HG03103 (cell line): ENCODE measurements around the gene DDOST.
"Not testable (repeated sequence)": the region's sequence is repeated elsewhere in the genome, so short reads cannot be mapped to it uniquely, and the experiment has no call there.

ENCODE experiments used
- ATAC-seq: cut with Tn5 transposase; IDR thresholded peaks from one replicate; pipeline ENCODE4 v1.9.1; 2021; ENCODE audit warnings: low read depth; ENCODE audit not compliant: unreplicated experiment

DDOST gene

DNA sequence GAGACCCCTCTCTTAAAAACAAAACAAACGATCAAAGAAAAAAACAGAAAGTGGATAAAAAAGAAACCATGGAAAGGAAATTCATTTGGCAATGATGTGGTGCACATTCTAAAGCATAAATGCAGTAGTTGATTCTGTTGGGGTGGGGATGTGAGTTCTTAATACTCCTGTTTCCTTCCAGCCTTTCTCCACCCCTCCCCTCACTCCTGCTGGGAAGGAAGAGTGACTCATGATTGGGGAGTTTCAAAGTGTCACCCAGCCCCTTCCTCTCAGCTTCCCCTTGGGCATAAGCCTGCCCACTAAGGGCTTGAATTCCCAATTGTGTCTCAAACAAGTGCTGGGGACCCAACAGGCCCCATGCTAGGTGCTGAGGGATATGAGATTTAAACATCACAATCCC, 34.6 kb downstream of the DDOST start:
- no peak for ATAC-seq

DNA sequence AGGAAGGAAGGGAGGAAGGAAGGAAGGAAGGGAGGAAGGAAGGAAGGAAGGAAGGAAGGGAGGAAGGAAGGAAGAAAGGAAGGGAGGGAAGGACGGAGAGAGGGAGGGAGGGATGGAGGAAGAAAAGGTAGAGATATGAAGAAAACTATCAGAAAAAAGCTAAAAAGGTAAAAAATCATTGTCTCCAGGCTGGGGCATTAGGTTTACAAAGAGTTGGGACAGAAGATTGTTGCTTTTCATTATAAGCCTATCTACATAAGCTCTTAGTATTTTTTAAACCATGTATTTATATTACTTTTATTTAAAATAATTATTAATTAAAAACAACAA, 35.1 kb downstream of the DDOST start:
- no peak for ATAC-seq

DNA sequence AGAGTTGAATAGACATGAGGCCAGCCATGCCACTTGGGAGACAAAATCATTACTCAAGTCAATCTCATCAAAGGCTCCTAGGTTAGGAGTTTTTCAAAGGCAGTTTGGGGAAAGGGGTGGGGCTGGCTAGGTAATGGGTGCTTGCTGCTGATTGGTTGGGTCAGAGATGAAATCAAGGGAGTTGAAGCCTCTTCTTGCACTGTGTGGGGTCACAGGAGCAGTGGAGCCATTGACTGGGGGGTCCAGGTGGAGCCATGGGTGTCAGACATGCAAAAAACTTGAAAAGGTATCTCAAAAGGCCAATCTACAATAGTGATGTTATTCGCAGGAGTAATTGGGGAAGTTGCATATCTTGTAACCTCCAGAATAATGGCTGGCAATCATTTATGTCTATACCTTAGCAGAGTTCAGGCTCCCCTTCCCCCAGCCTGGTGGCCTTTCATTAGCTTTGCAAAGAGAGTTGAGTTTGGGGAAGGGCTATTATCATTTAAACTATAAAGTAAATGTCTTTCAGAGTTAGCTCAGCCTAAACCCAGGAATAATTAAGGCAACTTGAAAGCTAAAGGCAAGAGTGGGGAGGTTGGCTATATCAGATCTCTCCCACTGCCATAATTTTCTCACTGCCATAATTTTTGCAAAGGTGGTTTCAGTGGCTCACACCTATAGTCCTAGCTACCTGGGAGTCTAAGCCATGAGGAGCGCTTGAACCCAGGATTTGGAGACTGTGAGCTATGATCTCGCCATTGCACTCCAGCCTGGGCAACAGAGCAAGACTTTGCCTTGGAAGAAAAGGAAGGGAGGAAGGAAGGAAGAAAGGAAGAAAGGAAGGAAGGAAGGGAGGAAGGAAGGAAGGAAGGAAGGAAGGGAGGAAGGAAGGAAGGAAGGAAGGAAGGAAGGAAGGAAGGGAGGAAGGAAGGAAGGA, 35.7 kb downstream of the DDOST start:
- ATAC-seq: no peak

DNA sequence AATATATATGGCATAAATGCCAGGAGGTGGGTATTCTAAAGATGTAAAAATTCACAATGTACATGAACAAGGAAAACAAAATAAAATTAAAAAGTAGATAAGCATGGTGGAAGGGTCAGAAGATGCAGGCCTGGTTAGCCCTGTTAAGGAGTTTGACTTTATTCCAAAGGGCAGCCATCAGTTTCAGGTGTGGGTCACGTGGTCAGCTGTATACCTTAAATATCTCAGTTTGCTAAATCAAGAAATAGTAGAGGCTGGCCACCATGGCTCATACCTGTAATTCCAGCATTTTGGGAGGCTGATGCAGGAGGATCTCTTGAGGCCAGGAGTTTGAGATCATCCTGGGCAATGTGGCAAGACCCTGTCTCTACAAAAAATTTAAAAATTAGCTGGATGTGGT, 36.5 kb downstream of the DDOST start:
- no peak for ATAC-seq

DNA sequence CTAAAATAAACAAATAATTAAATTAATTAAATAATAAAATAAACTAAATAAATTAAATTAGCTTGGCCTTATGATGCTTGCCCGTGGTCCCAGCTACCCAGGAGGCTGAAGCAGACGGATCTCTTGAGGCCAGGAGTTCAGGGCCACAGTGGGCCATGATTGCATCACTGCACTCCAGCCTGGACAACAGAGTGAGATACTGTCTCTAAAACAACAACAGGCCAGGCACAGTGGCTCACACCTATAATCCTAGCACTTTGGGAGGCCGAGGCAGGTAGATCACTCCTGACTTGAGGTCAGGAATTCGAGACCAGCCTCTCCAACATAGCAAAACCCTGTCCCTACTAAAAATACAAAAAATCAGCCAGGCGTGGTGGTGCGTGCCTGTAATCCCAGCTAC, 40.2 kb downstream of the DDOST start:
- ATAC-seq: no peak

DNA sequence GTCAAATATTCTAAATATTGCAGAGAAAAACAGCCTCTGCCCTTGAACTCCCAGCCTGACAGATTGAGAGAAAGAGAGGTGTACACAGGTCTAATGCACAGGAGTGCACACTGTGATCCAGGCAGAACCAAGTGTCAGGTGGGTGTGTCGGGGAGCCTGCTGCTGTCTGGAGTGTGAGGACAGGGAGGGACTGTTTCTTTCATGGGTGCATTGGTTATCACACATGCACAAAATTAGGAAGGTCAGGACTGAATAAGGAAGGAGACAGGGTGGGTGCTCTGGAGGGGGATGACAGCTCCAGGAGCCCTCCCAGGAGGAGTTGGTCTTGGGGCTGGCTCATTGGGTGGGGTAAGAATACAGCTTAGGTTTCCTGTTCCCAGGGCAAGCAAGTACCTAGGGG, 41.2 kb downstream of the DDOST start:
- ATAC-seq: no peak

DNA sequence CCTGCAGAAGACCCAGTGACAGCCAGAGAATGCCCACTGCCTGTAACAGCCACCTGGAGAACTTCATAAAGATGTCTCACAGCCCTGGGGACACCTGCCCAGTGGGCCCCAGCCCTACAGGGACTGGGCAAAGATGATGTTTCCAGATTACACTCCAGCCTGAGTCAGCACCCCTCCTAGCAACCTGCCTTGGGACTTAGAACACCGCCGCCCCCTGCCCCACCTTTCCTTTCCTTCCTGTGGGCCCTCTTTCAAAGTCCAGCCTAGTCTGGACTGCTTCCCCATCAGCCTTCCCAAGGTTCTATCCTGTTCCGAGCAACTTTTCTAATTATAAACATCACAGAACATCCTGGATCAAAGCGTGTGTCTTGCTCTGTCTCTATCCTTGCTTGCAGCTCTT, 42.6 kb downstream of the DDOST start:
- no peak for ATAC-seq

DNA sequence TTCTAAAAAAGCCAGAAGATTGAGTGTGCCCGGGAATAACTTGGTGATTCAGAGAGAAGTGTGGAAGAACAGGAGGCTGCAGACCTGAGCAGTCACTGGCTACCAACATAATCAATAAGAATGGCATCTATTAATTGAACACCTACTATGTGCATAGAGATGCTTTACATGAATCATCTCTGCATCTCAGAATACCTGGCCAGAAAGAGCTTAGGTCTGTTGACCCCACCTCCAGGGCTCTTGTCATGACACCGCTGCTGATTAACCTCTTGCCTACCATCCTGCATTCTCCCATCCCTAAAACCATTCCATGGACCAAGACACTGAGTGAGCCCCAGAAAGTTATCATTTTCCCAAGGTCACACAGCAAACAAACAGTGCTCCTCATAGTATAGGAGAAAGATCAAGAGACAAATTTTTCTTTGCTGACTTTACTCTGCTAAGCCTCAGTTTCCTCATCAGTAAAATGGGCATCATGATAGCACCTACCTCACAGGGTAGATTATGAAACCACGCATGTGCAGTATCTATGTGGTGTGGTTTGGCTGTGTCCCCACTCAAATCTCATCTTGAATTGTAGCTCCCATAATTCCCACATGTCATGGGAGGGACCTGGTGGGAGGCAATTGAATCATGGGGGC, 44.2 kb downstream of the DDOST start:
- no peak for ATAC-seq

DNA sequence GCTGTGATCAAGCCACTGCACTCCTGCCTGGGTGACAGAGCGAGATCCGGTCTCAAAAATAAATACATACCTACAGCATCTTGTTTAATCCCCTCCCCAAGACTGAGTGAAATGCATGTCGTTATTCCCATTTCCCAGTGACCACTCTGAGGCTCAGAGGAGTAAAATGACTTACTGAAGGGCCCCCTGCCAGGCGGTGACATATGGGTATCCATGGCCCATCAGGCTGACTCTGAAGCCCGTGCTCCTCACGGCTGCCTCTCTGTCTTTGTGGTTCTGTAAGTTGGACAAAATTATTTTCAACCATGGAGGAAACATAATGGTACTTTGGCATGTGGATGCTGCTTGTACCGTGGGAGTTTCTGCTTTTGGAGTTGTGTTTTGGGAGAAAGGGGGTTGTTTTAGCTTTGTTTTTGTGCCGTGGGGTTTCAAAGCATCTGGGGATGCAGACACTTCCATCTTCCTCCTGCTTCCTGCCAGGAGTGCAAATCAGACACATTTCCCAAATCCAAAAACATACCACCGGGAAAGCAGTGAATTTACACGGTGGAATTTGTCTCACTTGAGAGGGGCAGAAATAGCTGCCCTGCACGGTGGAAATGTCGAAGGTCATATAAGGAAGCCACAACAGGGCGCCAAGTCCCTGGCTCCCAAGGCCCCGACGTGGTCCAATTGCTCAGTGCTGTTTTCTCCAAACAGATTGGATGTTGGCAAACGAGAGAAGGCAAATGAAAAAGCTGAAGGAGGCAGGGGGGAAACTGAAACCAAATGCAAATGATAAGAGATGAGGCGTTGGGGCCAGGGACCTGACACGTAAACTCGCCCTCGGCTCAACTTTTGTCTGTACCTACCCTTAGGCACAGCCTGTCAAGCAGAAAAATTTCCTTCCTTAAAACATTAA, 45.0 kb downstream of the DDOST start:
- no peak for ATAC-seq

DNA sequence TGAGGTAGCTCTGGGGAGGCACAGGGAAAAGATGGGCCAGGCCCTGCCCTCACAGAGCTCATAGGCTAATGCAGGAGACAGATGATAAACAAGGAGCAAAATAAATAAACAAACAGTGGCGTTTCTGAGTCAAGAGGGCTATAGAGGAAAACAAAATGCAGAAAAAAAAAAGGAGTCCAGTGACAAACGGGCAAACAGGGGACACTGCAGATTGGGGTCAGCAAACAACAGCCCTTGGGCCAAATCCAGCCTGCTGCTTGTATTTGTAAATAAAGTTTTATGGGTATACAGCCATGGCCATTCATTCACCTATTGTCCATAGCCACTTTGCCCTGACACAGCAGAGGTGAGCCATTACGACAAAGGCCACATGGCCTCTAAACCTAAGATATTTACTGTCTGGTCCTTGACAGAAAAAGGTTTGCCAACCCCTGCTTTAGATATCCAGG, 47.0 kb downstream of the DDOST start:
- ATAC-seq: no peak

DNA sequence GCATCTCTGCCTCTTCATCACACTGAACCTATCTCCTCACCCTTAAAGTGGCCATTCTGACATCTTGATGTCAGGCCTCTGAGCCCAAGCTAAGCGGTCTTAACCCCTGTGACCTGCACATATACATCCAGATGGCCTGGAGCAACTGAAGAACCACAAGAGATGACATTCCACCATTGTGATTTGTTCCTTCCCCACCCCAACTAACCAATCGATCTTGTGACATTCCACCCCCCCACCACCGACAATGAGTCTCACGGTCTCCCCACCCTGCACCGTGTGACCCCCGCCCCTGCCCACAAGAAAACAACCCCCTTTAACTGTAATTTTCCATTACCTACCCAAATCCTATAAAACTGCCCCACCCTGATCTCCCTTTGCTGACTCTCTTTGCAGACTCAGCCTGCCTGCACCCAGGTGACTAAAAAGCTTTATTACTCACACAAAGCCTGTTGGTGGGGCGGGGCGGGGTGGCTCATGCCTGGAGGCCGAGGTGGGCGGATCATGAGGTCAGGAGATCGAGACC, 48.9 kb downstream of the DDOST start:
- ATAC-seq: no peak

DNA sequence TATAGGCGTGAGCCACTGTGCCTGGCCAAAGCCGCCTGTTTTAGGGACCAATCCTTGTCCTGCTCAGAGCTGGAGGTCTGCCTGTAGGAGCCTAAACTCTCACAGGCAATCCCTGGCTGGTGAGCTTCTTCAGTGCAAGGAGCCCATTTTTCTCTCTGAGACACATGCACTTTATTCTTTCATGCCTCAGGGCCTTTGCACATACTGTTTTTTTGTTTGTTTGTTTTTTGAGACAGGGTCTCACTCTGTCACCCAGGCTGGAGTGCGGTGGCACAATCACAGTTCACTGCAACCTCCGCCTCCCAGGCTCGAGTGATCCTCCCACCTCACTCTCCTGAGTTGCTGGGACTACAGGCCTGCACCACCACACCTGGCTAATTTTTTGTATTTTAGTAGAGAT, 49.5 kb downstream of the DDOST start:
- no peak for ATAC-seq

DNA sequence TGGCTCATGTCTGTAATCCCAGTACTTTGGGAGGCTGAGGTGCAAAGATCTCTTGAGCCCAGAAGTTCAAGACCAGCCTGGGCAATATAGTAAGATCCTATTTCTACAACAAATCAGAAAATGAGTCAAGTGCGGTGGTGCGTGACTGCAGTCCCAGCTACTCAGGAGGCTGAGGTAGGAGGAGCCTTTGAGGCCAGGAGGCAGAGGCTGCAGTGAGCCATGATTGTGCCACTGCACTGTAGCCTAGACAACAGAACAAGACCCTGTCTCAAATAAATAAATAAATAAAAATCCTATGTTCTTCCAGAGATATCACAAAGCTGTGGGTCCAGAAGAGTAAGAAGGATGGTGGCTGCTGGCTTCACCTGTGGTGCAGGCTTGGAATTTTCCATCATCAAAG, 50.2 kb downstream of the DDOST start:
- ATAC-seq: no peak

DNA sequence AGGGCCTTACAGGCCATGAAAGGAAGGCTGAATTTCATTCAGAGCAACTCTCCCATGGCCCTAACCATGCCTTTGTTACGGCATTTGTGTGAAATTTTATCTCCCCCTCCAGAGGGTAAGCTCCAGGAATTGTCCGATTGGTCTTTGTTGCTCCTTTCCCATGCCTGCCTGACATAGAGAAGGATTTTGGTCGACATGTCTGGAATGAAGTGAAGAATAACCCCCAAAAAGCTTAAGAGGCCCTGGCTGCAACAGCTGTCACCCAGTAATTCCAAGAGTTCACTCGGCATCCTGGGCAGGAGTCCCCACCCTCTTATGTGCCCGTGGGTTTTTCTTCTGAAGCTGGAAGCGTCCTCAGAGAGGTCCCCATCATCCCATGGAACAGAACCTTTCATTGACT, 51.6 kb downstream of the DDOST start:
- no peak for ATAC-seq

DNA sequence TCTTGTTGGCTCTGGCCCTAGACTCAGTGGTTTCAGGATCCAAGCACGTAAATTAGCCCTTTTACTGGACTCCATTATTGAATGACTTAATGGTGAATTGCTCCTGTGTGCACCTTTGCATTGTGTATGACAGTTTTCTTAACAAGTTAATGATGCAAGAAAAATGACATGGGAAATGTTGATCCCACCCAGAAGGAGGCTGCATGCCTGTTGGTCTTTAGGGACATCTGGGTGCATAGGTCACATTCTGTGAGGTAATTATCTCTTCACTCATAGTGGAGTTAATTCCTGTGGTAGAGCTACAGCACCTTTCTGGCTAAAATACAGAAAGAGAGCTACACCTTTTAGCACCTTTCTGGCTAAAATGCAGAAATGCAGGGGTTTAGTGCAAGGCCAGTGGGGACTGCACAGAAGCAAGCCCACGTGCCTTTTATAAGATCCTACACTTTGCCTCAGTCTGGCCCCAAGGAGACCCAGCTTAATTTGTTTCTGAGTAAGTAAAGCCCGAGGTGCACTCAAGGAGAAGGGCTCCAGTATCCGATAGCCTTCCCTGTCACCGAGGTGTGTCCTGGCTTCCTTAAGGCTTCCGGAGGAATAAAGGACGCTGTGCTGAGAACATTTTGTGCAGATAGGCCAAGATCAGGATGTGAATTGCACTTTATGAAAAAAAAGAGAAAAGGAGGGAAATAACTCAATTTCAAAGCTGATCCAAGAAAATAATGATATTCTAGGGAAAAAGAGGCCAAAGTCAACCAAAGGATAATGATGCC, 54.2 kb downstream of the DDOST start:
- not testable (repeated sequence) for ATAC-seq

DNA sequence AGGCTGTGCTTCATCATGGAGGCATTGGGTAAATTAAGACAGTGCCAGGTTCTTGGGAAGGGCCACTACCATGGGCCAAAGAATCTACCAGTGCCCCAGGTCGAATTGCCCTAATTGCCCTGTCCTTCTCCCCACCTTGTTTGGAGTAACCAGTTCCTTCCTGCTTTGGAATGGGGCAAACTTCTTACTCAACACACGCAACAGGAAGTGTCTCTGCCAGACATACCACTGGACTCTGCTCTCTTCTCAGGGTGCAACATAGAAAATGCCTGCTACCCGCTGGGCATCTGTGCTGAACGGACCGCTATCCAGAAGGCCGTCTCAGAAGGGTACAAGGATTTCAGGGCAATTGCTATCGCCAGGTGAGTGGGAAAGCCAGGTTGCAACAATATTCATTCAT, 56.5 kb downstream of the DDOST start:
- ATAC-seq: no peak

DNA sequence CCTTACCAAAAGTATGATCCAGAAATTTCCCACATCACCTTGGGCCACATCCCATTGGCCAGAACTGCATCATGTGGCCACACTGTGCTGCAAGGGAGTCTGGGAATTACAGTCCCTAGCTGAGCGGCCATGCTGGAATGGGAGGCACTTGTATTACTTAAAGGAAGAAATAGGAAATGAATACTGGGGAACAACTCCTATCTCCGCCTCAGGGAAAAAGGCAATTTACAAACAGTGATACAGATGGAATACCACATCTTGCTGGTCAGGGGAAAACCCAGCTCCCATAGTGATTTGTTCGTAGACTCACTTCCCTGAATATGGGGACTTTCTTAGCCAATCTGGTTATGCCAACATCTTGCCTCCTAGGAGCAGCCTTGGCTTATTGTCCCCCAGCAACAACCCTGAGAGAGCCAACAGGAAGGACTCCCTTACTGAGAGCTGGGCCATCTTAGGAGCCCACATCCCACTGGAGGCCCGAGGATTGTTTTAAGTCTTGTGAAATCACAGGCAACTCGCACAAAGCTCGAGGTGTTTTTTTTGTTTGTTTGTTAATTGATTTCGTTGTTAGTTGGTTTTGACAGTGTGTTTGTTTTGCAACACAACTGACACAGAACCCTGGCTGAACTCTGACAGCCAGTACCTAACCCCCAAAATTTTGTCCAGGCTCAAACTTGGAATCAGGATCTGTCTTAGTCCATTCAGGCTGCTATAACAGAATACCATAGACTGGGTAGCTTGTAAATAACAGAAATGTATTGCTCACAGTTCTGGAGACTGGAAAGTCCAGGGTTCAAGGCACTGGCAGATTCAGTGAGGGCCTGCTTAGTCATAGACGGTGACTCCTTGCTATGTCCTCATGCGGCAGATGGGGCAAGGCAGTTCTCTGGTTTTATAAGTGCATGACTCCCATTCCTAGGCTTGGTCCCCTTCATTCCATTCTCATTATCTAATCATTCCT, 57.4 kb downstream of the DDOST start:
- ATAC-seq: no peak

DNA sequence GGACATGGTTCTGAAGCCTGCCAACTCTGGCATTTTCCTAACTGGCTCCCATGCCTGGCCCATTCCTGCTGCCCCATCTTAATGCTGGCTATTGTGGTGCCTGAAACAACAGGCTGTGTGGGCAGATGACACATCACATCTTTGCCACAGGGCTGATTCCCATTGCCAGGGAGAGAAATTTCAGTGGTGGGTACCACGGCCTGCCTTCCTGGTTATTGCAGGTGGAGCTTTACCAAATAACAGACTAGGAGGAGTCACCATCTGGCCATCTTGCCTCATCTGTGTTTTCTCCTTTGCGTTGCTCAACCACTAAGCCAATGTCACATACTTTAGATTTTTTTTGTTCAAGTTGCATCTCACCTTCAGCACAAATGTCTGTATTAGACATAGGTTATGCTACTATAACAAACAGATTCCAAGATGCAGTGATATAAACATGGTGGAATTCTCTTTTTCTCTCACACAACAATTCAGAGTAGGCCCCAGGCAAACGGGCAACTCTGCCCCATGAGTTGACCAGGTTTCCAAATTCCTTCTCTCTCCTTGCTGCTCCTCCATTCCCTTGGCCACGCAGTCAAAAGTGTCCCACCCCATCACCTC, 58.2 kb downstream of the DDOST start:
- no peak for ATAC-seq
